Adipocyte (in vitro differentiated cells): ENCODE data around the gene ARHGAP10.

Experiments
- DNase-seq: peaks from one replicate; pipeline ENCODE4 v3.0.0-alpha.2; 2015; ENCODE audit warnings: low read depth
- H3K27me3 ChIP-seq: replicated peaks from 2 replicates; pipeline ENCODE4 v1.7.0; 2013; ENCODE audit warnings: mild to moderate bottlenecking, low read length, moderate library complexity; ENCODE audit not compliant: control insufficient read depth, insufficient read depth
- H3K36me3 ChIP-seq: 2 replicates; pipeline ENCODE4 v1.7.0; 2013; ENCODE audit warnings: low read length, mild to moderate bottlenecking, moderate library complexity; ENCODE audit not compliant: control insufficient read depth, insufficient read depth, severe bottlenecking
- H3K4me1 ChIP-seq: 2 replicates; pipeline ENCODE4 v1.7.0; 2013; ENCODE audit warnings: mild to moderate bottlenecking, low read length, moderate library complexity; ENCODE audit not compliant: control insufficient read depth, insufficient read depth
- H3K4me3 ChIP-seq: 2 replicates; pipeline ENCODE4 v1.7.0; 2013; ENCODE audit warnings: mild to moderate bottlenecking, low read length, moderate library complexity
- H3K9ac ChIP-seq: 2 replicates; pipeline ENCODE4 v1.7.0; 2013; ENCODE audit warnings: mild to moderate bottlenecking, low read length, moderate library complexity
- H3K9me3 ChIP-seq: 2 replicates; pipeline ENCODE4 v1.7.0; 2013; ENCODE audit warnings: mild to moderate bottlenecking, low read length, moderate library complexity; ENCODE audit not compliant: control insufficient read depth

The ARHGAP10 gene

DNA sequence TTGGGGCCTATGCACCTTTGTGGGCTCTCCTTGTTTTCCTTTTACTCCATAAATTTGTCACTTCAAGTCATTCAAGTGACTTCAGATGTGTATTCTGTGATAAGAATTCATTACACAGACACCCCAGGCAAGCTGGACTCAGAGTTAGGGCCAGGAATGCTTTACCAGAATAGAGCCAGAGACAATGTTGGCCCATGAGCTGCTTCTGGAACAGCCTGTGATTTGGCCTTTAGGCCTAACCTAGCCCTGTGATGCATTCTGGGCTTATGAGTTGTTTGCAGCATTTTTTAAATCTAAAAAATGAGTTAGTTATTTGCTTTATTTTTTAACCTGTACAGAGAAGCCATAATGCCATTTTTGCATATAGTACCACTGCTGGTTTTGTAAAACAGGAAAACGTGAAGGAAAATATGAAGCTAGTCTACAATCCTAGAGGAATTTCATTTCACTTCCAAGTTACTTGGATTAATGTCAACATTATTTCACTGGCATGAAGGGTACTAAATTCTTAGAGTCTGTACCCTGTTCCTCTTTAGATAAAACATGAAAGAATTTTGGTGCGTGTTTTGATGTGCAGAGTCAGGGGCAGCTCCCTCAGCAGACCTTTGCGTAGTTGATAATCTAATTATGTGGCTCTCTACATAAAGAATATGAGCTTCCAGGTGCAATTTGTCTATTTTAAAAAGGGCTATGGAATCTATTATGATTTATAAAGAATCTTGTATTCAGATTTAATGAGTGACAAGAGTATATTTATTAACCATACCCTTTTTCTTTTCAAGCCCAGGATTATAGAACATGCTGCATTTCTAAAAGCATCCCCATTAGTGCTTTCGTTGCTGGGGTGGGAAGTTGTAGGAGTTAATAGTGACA is 84.7 kb downstream of the ARHGAP10 start:
- no peak overlapping the region for H3K9ac ChIP-seq
- no peaks in the 10 kb centered on the region for H3K27me3 ChIP-seq
- no peaks in the 10 kb centered on the region for H3K9me3 ChIP-seq
- H3K4me3 ChIP-seq = no peak overlapping the region
- H3K36me3 ChIP-seq = no peaks in the 10 kb centered on the region
- DNase-seq = no peak
- peaks cover 41% of the 10 kb centered on the region for H3K4me1 ChIP-seq

DNA sequence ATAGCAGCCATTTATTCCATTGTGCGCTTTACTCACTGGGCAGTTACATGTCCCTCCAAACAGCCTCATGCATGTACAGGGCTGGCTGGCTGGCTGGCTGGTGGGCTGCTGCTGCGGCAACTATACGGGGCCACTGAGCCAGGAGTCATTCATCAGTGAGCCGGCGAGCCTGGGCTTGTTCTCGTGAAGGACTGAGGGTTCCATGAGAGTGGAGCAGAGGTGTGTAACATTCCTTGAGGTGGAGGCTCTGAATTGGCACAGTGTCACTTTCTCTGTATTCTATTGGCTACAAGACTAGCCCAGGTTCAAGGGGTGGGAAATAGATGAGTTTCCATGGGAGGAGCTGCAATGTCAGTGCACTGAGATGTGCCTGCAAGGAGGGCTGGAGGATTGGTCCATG is 89.1 kb downstream of the ARHGAP10 start:
- DNase-seq = no peak
- H3K4me3 ChIP-seq = no peak overlapping the region
- no peaks in the 10 kb centered on the region for H3K9me3 ChIP-seq
- H3K9ac ChIP-seq = no peak overlapping the region
- H3K4me1 ChIP-seq = peaks cover 38% of the 10 kb centered on the region
- peaks cover 6% of the 10 kb centered on the region for H3K36me3 ChIP-seq
- no peaks in the 10 kb centered on the region for H3K27me3 ChIP-seq

DNA sequence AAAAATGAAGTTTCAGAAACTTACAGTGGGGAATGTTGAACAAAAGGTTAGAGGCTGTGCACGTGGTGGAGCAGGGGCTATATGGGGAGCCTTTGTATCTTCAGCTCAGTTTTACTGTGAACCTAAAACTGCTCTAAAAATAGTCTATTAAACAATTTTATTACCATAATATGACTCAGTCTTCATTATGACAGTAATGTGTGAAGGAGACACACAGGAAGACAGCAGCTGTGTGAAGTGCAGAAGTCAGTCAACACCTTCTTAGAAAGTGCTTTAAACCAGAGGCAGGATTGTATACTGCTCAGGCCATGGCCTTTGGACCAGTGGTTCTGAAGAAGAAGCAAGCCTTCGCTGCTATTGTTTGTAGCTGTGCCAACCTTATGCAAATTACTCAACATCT is 89.7 kb downstream of the ARHGAP10 start:
- H3K27me3 ChIP-seq = no peaks in the 10 kb centered on the region
- H3K9me3 ChIP-seq = no peaks in the 10 kb centered on the region
- H3K36me3 ChIP-seq = peaks cover 6% of the 10 kb centered on the region
- no peak overlapping the region for H3K4me3 ChIP-seq
- H3K4me1 ChIP-seq = peaks cover 33% of the 10 kb centered on the region
- H3K9ac ChIP-seq = no peak overlapping the region
- DNase-seq = no peak

DNA sequence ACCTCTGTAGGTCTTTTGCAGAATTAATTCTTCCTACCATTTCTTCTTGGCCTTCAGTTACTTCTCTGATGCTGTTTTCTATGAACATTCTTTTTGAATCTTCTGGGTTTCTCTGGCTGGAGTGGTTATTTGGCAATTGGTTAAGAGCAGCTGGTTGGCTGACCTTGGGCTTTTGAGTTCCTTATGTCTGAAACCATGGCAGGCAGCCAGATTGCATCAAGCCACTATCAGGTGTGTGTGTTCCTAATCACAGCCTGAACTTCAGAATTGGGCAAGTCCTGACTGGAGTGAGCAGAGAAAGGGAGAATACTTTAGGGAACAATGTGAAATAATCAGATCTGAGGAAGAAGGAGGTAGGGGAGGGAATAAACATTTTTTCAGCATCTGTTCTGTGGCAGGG is 90.2 kb downstream of the ARHGAP10 start:
- no peaks in the 10 kb centered on the region for H3K9me3 ChIP-seq
- H3K27me3 ChIP-seq = no peaks in the 10 kb centered on the region
- H3K9ac ChIP-seq = no peak overlapping the region
- no peak overlapping the region for H3K4me3 ChIP-seq
- DNase-seq = peak; percentile 88
- H3K4me1 ChIP-seq = peaks cover 27% of the 10 kb centered on the region
- peaks cover 6% of the 10 kb centered on the region for H3K36me3 ChIP-seq

DNA sequence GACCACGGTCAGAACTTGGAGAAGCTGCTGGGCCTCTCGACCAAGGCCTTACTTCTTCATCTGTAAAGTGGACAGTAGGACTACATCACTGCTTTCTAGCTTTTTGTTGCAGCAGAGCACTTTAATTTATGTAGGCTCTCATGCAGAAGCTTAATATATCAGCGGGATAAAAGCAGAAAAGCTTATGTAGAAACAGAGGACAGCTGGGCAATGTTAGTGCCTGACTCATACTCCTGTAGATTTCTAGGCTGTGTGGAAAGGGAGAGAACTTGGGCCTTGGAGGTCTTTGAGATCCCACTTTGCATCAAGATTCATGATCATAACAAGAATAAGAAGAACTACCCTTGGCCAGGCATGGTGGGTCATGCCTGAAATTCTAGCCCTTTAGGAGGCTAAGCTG is 91.2 kb downstream of the ARHGAP10 start:
- Histone ChIP-seq H3K9ac (no peak overlapping the region), H3K36me3 (peaks cover 6% of the 10 kb centered on the region), H3K4me3 (no peak overlapping the region), H3K9me3 (no peaks in the 10 kb centered on the region), H3K27me3 (no peaks in the 10 kb centered on the region), H3K4me1 (peaks cover 26% of the 10 kb centered on the region)
- DNase-seq = no peak

DNA sequence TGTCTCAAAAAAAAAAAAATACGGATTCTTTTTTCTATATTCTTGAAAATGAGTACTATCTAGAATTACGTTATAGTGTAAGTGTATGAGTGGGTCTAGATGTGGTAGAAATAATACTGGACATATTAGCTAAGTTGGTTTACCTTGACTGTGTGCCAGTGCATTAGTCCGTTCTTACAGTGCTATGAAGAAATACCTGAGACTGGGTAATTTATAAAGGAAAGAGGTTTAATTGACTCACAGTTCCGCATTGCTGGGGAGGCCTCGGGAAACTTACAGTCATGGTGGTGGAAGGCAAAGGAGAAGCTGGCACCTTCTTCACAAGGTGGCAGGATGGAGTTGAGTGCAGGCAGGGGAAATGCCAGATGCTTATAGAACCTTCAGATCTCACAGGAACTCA is 92.4 kb downstream of the ARHGAP10 start:
- H3K27me3 ChIP-seq = no peaks in the 10 kb centered on the region
- H3K36me3 ChIP-seq = peaks cover 6% of the 10 kb centered on the region
- no peaks in the 10 kb centered on the region for H3K9me3 ChIP-seq
- no peak overlapping the region for H3K9ac ChIP-seq
- no peak overlapping the region for H3K4me3 ChIP-seq
- H3K4me1 ChIP-seq = peaks cover 35% of the 10 kb centered on the region
- DNase-seq = no peak

DNA sequence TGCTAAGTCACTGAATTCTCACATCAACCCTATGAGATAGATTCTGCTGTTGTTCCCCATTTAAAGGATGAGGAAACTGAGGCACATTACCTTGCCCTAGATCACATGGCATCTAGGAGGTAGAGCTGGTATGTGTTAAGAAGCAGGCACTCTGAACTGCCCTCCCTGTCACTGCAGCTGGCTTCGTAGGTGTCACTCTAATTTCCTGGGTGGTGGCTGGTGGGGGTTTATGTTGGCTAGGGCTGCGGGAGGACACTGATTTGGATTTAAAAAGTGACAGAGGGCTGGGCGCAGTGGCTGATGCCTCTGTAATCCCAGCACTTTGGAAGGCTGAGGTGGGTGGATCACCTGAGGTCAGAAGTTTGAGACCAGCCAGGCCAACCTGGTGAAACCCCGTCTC is 93.0 kb downstream of the ARHGAP10 start:
- no peak overlapping the region for H3K4me3 ChIP-seq
- no peak for DNase-seq
- H3K4me1 ChIP-seq = peaks cover 41% of the 10 kb centered on the region
- H3K9ac ChIP-seq = no peak overlapping the region
- no peaks in the 10 kb centered on the region for H3K27me3 ChIP-seq
- H3K9me3 ChIP-seq = no peaks in the 10 kb centered on the region
- peaks cover 6% of the 10 kb centered on the region for H3K36me3 ChIP-seq

DNA sequence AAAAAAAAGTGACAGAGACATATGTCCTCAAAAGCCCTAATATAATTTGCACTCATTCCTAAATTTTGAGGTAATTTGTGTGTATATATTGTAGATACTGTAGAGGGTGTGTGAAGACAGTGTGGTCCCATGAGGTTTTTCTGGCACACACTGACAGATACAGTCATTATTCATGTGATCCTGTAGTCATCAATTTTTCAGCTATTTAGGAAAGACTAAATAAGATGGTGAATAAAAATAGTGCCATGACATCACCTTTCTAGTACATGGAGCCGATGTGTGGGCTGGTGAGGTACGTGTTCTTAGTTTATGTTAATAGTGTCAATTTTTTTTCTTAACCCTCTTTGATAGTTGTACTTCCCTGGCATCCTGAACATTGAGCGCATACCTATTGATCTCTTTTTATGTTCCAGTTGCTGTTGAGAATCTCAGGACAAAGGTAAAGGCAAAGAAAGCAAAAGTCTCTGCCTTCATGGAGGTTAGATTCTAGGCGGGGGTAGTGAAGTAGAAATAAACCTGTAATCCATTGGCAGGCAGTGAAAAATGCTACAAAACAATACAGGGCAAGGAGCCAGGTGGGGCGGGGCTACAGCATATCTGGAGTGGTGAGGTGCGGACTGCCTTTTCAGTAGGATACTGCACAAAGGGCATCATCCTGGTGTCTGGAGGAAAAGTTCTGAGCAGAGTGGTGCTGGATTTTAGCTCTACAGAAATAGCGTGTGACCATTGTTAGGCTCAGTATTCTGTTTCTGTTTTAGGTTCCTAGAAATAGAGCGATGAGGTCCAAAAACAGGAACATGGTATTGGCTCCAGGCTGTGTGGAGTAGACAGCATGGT is 93.8 kb downstream of the ARHGAP10 start:
- Histone ChIP-seq H3K36me3 (peaks cover 6% of the 10 kb centered on the region), H3K9me3 (no peaks in the 10 kb centered on the region), H3K27me3 (no peaks in the 10 kb centered on the region), H3K4me3 (no peak overlapping the region), H3K9ac (no peak overlapping the region), H3K4me1 (peaks cover 49% of the 10 kb centered on the region)
- DNase-seq = no peak

DNA sequence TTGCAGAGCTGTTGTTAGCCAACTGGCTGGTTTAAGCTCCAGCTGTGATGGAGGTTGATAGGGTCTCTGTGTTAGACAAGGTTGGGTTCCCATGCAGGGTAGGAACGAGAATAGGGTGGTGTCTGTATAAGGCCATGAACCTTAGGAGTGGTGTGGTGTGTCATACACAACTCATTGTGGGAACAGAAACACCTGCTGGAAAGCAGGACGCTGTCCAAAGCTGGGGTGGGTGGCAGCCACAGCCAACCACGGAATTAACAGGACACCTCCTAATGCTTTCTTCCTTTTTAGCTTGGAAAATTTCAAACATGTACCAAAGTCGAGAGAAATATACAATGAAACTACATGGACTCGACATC is 94.4 kb downstream of the ARHGAP10 start:
- no peaks in the 10 kb centered on the region for H3K27me3 ChIP-seq
- no peak overlapping the region for H3K4me3 ChIP-seq
- H3K4me1 ChIP-seq = peaks cover 51% of the 10 kb centered on the region
- peaks cover 6% of the 10 kb centered on the region for H3K36me3 ChIP-seq
- H3K9me3 ChIP-seq = no peaks in the 10 kb centered on the region
- DNase-seq = no peak
- no peak overlapping the region for H3K9ac ChIP-seq

DNA sequence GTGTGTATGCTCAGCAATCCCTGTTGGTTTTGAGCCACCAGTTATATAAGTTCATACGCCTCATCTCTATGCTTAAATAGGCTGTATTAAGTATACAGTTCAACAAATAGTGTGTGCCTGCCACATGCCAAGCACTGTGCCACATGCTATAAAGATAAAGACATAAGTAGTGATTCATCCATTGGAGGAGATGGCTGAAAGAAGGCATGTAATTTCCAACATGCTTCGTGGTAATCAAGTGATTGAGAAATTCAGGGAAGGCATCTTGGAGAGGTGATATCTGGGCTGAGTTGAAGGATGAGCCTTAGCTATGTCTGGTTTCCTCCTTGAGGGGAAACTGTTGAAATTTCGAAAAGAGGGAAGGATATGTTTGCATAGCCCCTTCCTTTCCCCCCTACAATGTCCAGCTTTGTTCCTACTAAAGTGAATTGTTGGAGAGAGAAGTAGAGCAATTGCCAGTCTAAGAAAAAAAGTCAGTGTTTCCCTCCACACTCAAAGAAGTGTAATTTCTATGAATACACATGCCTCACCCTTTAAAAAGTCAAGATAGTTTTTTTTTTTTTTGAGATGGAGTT is 96.5 kb downstream of the ARHGAP10 start:
- peak; percentile 66 for DNase-seq
- H3K4me3 ChIP-seq = no peak overlapping the region
- no peaks in the 10 kb centered on the region for H3K27me3 ChIP-seq
- H3K36me3 ChIP-seq = peaks cover 3% of the 10 kb centered on the region
- peaks cover 59% of the 10 kb centered on the region for H3K4me1 ChIP-seq
- peaks cover 4% of the 10 kb centered on the region for H3K9me3 ChIP-seq
- no peak overlapping the region for H3K9ac ChIP-seq

DNA sequence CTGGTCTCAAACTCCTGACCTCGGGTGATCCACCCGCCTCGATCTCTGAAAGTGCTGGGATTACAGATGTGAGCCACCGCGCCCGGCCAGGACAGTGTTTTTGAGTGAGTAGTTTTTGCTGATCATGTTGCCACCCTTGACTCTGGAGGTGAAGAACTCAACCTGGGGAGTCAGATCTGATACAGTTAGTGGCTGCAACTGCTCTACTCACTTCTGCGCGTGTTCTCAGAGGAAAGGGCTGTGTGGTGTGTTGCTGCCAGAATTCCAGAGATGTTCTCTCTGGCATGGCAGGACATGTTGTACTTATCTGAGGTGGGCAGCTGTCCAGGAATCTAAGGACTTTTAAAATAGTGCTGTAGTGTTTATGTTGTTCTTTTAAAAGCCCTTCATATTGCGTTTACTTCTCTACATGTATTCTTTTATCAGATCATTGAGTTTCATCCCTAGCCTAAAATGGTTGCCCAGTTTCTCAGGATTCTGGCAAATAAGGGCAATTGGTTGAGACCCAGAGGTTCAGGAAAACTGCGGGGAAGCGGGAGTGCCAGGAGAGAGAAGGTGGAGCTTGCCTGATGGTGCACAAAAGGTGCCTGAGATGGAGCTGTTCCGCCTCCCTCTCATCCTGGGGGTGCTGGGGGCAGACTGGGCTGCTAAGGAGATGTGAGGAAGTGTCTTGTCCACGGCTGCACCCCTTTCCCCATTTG is 97.7 kb downstream of the ARHGAP10 start:
- Histone ChIP-seq H3K27me3 (no peaks in the 10 kb centered on the region), H3K4me1 (peaks cover 59% of the 10 kb centered on the region), H3K9me3 (peaks cover 4% of the 10 kb centered on the region), H3K9ac (peak overlapping the region; percentile 74), H3K4me3 (peak overlapping the region; percentile 25), H3K36me3 (no peaks in the 10 kb centered on the region)
- DNase-seq = peak; percentile 77
